OCI-M1 (cell line): ENCODE measurements around the gene CFAP97.
"Not testable (repeated sequence)": the region's sequence is repeated elsewhere in the genome, so short reads cannot be mapped to it uniquely, and the experiment has no call there.

ENCODE experiments used
- DNase-seq: peaks from one replicate; lab custom pipeline; 2025; lab: John Stamatoyannopoulos, UW

The CFAP97 gene

DNA sequence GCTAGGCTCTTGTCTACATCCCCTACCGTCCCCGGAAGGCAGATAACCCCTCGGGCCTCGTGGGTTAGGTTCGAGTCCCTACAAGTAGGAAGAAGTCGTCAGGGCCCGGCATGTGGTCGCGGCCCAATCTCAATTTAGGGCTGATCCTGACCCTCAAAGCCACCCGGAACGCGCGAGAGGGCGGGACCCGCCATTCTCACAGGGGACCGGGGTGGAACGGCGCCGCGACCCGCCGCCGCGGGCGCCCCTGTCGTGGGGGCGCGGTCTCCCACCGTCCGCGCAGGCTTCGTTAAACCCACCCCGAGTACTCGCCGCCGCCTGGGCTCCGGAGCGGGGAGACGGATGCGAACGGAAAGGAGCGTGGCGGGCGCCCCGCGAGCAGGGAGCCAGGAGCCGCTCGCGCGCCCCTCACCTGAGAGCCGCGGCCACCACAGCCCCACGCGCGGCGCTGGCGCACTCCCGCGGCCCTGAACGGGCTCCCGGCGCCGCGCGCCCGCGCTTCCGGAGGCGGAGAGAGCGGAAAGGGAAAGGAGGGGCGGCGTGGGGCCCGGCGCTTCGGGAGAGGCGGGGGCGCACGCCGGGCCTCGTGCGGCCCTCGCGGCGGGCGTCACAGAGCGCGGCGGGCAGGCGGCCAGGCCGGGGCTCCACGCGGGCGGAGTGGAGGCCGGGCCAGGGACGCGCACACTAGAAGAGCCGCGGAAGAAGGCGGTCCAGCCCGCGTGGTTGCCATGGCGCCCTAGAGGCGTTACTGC lies at the start of gene CFAP97:
TSS of gene CFAP97 (minus strand) at position 515 of the 752 bp plus-strand sequence. CDS start 12,804 bp downstream, outside the sequence.
- peak; percentile 84 for DNase-seq

DNA sequence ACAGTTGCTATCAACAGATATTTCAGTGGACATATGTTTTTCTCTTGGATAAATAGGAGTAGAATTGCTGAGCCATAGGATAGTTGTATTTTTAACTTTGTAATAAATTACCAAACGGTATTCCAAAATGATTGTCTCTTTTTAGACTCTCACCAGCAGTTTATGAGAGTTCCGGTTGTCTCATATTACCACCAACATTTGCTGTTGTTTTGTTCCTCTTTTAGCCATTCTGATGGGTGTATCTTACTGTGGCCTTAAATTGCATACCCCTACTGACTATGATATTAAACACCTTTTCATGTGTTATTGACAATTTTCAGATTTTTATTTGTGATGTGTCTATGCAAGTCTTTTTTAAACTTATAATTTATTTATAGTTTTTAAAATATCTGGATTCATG lies 45.3 kb upstream of the CFAP97 start:
- peak; percentile 72 for DNase-seq

DNA sequence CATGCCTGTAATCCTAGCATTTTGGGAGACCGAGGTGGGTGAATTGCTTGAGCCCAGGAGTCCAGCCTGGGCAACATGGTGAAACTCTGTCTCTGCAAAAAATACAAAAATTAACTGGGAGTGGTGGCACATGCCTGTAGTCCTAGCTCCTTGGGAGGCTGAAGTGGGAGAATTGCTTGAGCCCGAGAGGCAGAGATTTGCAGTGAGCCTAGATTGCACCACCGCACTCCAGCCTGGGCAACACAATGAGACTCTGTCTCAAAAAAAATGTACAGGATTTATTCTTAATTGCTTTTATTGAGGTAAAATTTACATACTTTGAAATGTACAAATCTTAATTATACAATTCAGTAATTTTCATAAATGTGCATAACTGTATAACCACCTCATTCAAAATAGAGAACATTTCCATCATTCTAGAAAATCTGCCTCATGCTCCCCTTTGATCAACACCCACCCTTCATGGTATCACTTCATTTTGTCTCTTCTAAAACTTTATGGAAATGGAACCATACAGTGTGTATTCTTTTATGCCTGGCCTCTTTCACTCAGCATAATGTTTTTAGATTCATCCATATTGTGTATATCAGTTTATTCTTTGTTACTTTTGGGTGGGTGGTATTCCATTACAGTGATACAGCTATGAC lies 44.7 kb upstream of the CFAP97 start:
- no peak for DNase-seq

DNA sequence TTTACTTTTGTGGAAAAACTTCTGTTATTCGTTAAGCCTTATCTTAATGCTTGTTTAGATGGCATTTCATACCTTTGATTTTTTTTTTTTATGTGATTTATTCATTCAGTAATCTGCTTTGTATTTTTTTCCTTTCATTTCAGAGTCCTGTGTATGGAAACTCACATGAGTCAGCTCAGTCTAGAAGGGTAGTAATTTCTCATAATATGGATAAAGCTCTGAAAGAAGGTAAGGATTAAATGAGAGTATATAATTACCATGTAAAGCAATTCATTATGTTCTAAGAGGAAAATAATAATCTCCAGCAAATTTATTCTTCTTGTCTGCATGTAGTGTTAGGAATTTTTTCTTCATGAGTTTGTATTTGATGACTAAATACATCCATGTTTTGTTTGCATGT lies 43.4 kb upstream of the CFAP97 start:
- peak; percentile 52 for DNase-seq

DNA sequence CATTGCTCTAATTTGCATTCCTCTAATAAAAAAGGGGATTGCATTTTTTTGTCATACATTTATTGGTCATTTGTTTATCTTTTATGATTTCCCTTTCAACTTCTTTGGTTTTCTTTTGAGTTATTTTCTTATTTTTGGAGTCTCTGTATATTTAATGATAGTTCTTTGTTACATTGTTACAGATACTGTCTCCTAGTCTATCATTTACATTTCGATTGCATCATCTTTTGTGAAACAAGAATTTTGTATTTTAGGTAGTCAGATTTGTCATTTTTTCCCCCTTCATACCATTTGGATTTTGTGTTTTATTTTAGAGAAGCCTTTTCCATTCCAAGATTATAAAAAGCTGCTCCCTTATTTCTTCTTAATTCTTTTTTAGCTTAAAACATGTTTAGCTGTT lies 42.7 kb upstream of the CFAP97 start:
- peak; percentile 69 for DNase-seq

DNA sequence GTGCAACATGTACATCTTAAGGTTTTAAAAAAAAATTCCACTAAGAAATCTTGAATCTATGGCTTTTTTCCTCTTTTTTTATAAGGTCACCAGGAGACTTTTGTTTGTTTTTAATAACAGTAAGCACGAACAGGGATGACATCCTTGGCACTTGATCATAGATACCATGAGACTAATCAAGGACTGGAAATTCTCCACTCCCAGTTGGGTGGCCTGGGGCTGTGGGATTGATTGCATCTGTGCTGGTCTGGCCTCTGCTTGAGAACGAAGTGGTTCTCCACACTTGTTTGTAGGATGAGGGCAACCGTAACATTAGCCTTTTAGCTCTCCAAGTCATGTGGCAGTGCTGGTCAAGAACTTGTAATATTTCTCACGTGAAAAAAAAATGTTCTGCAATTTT lies 41.0 kb upstream of the CFAP97 start:
- DNase-seq = no peak

DNA sequence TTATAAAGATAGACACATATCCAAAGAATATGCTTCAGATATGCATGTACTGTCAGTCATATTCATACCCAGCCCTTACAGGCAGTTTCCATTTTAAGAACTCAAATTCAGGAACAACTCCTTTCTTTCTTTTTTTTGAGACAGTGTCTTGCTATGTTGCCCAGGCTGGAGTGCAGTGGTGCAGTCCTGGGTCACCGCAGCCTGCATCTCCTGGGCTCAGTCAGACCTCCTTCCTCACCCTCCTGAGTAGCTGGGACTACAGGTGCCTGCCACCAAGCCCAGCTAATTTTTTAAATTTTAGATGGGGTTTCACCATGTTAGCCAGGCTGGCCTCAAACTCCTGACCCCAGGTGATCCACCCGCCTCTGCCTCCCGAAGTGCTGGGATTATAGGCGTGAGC lies 40.1 kb upstream of the CFAP97 start:
- no peak for DNase-seq

DNA sequence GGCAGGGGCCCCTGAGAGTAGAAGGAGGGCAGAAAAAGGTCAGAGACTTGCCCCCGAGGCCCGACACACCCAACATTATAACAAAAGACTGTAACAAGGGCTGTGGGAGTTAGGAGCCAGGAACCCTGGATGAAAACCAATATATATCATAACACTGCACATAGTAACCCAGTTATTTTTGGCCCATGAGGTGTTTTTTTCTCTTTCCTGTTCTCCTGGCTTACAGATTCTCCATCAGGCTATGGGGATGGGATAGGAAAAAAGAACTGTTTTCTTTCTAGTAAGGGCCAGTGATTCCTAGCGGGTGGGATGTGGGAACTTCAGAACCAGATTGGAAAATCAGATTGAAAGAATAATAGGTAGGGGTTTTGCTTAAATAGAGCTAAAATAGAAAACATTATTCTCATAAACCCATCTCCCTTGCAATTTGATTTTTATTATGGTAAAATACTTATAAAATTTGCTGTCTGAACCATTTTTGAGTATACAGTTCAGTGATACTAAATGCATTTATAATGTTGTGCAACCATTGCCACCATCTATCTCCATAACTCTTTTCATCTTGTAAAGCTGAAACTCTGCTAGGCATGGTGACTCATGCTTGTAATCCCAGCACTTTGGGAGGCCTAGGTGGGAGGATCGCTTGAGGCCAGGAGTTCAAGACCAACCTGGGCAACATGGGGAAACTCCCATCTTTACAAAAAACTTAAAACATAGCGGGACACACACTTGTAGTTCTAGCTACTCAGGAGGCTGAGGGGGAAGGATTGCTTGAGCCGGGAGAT lies 39.1 kb upstream of the CFAP97 start:
- DNase-seq = peak; percentile 21

DNA sequence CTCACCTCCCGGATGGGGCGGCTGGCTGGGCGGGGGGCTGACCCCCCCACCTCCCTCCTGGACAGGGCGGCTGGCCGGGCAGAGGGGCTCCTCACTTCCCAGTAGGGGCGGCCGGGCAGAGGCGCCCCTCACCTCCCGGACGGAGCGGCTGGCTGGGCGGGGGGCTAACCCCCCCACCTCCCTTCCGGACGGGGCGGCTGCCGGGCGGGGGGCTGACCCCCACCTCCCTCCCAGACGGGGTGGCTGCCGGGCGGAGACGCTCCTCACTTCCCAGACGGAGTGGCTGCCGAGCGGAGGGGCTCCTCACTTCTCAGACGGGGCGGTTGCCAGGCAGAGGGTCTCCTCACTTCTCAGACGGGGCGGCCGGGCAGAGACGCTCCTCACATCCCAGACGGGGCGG lies 36.7 kb upstream of the CFAP97 start:
- DNase-seq = not testable (repeated sequence)

DNA sequence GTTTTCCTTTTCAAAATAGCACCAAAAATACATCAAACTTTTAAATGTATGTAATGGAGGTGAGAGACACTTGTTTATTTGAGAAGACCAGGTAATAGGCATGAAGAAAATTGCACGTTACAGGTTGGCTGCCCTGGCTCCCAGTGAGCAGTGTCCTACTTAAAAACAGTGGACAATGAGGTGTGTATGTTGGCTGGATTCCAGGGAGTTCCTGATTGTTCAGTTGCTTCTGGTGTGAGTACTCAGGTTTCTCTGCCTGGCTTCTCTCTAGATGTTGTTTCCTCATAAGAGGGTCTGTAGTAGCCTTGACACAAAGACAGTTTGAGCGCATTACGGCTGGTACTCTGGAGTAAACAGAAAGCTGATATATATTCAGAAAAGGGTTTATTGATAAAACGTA lies 35.0 kb upstream of the CFAP97 start:
- DNase-seq = no peak

DNA sequence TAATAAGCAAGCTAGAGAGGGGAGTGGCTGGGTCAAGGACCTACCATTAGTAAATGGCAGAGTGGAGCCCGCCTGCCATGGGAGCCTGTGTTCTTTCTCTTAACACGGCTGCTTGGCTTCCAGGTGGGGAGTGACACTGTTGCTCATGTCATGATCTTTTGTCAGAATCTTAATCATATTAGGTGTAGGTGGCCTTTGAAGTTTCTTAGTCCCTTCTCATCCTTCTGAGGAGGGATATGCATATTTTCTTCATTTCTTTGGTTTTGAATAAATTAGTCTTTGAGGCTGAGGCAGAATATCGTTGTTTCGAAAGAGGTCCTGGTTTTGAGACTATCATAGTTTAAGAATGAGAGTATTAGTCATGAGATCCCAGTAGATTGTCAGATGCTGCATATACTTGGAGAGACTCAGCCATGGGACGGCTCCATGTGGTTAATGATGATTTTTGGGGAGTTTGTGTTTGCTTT lies 34.4 kb upstream of the CFAP97 start:
- DNase-seq = no peak

DNA sequence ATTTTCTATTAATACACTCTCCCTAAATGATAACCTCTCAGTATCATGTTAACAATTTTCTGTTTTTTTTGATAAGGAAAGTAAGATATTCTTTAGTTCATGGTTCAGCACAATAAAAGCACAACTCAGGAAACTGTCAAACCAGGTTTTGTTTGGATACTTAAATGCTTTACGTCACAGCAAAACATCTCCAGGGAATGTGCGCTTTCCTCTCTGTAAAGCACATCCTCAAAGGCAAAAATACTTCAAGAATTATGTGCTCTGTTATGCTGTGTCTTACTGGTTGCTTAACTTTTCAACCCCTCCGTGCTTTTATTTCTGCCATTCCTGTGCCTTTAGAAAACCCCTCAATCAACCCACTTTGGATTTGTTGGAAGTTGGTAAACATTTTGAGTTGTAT lies 33.4 kb upstream of the CFAP97 start:
- DNase-seq = no peak

DNA sequence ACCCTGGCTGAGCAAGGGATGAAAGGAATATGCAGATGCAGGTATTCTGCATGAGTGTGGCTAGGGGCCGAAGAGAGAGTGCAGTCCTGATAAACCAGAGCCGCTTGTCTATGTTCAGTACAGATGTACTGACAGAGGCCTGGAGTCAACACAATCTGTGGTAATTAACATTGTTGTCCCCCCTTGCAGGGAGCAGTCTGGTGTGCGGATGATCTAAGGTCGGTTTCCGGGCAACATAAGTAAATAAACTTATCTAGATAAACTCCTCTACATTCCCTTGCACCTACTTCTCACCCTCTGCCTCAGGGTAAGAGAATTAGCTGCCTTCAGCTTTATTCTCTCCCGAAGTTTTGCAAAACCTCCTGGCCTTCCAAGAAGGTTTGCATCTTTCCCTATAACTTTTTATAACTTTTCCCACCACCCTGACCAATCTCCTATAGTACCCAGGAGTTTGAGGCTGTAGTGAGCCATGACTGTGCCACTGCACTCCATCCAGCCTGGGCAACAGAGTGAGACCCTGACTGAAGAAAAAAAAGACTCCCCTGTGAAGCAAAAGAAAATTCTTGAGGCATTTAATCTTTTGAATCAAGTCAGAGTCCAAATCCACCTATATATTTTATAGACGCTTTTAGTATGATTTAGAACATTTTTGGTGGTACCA lies 32.2 kb upstream of the CFAP97 start:
- peak; percentile 39 for DNase-seq

DNA sequence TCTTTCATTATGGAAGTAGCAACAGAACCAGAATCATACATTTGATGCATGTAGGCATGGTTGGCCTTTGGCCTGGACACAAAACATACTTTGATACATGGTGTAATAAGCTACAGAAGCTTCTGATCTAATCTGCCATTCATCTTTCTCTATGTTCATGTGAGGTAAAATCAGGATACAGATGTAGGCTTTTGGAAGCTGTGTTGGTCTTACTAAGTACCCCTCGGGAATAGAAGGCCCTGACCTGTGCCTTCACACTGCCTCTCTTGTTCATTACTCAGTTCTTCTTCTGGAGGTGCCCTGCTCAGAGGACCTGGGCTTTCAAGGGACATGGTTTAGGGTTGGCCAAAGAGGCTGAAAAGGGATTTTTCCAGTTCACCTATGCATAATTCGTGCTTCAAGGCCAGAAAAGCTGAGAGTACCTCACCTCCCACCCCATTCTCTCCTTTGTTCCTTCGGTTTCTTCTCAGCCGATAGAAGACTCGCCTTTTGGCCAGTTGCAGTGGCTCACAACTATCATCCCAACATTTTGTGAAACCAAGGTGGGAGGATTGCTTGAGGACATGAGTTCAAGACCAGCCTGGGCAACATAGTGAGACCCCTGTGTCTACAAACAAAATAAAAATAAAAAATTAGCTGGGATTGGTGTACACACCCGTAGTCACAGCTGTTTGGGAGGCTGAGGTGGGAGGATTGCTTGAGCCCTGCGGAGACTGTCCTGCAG lies 31.5 kb upstream of the CFAP97 start:
- no peak for DNase-seq

DNA sequence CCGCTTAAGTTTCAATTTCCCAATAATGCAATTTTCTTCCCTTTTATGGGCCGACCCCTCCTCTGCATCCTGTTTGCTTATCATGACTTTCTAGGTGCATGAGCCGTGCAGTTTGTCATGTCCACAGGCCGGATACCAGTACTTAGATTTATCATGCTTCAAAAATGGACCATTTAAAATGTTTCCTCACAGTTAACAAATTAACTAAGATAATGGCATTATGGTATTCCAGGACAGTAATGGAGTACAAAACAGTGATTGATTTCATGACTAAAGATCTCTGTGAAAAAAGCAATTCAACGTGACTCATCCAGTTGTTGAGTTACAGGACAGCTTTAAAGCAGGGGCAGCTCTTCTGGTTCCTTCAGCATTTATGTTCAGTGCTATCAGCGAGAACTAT lies 28.6 kb upstream of the CFAP97 start:
- DNase-seq = no peak

DNA sequence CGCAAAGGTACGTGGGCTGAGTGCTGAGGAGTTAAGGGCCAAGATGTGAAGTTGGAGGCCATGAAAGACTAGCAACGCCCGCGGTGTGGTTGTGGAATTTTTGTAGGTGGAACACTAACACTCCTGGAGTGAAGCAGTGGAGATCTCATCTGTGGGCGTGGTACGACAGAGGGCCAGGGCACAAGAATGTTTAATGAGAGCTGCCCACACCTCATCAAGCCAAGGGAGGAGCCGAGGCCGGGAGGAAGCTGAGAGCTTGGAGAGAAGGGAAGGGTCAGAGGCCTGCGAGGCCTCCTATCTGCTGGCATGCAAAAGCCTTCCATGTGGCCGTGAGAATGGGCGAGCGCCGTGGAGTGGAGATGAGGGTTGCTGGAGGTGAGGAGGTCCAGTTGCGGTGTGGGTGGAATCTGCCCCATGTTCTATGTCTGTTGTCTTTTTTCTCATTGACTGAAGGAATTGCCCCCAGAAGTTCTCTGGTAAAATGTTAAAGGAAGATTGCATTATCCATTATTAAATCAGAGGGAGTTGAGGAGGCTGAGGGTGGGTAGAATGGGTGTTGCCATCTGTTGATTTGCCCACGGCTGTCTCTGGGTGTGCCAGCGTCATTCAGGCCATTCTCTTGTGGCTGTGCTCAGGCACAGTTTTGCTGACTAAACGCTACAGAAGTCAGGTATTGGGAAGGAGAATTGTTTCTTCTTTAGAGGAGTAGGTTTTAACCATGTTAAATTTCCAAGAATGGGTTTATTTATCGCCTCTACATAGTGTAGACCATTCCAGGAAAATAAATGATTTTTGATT lies 25.4 kb upstream of the CFAP97 start:
- DNase-seq = no peak

DNA sequence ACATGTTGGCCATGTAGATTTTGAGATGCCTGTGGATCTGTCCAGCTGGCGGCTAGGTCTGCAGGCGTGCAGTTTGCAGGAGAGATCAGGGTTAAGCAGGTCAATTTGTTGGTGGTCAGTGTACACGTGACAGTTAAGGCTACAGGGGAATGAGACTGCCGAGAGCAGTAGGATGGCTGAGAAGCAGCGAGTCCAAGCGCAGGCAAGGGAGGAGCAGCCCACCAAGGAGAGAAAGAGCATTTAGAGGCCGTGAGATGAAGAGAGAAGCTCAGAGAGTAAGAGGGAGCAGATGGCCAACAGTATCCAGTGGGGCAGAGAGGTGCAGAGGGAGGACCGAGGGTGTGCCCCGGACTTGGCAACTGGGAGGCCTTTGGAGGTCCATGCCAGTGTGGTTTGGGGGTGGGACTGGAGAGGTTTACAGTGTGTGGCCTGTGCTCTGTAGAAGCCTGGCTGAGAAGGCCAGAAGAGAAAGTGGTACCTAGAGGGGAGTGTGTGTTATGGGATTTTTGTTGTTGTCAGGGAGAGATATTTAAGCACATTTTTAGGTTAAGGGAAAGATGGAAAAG lies 24.0 kb upstream of the CFAP97 start:
- DNase-seq = no peak

DNA sequence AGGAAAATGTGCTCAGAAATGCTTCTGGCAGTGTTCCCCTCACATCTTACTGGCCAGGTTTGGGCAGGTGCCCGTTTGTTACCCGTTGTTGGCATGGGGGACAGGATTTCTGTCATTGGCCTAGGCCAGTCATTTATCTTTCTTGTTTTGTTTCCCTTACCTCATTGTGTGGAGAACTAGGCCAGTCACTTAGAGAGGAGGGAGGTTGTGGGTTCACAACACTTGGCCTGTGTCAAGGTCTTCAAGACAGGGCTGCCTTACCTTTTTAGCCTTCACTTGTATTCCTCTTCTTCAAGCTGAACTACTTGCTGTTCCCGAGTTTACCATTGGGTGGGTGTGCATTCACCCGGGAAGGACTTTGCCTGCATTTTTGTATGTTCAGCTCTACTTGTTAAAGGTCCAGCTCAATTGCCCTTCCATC lies 23.3 kb upstream of the CFAP97 start:
- peak; percentile 40 for DNase-seq

DNA sequence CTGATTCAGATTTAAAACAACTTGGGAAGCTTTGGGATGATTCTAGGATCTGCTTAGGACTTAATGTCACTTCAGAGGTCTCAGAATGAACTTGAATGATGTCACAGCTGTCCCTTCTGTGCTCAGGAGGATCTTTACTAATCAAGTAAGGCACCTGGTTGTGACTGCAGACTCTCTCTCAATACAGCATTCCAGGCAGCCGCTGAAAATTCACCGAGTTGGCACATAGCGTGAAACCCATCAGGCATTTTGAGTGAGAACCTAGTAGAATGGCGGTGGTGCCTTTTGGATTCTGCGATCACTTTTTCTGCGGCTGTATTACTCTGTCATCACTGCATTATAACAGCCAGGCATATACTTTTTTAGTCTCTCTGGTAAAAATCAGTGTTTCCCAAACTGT lies 22.1 kb upstream of the CFAP97 start:
- DNase-seq = no peak

DNA sequence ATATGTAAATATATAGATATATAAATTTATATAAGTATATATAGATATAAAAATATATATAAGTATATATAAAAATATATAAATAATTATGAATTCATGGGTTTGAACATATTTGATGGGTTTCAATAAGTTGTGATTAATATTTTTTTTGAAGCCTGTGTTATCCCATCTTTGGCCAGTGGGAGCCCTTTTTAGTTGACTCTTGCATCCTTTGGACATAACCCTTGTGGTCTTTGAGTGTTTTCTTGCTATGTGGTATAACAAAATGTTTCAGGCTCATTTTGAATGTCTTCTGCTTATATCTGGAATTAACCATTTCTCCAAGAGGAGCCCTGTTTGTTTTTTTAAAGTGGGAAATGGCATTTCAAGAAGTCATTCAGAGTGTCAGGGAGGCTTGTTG lies 20.8 kb upstream of the CFAP97 start:
- DNase-seq = peak; percentile 37
